HG03558 (cell line): ENCODE data around the gene TPM4.
"Not testable (repeated sequence)": the region's sequence is repeated elsewhere in the genome, so short reads cannot be mapped to it uniquely, and the experiment has no call there.

Experiments
- ATAC-seq: cut with Tn5 transposase; IDR thresholded peaks from one replicate; pipeline ENCODE4 v1.9.1; 2021; ENCODE audit warnings: moderate number of reproducible peaks; ENCODE audit not compliant: unreplicated experiment; ENCODE audit errors: extremely low read depth

Gene TPM4

GRCh38 chr19:16094360-16095070 lies 18.2 kb downstream of the TPM4 start:
- no peak for ATAC-seq

GRCh38 chr19:16095071-16095571 lies 18.8 kb downstream of the TPM4 start:
- ATAC-seq = no peak

- no peak for ATAC-seq
These were observed 20.1 kb downstream of the TPM4 start for GRCh38 chr19:16096280-16096855.

- no peak for ATAC-seq
These were observed 22.1 kb downstream of the TPM4 start for GRCh38 chr19:16098416-16098768.

GRCh38 chr19:16098821-16099220 lies 22.5 kb downstream of the TPM4 start:
- no peak for ATAC-seq

- not testable (repeated sequence) for ATAC-seq
These were observed 23.1 kb downstream of the TPM4 start for GRCh38 chr19:16099314-16099965.

- no peak for ATAC-seq
These were observed 24.2 kb downstream of the TPM4 start for GRCh38 chr19:16100524-16100923.

GRCh38 chr19:16104722-16105121 lies 28.4 kb downstream of the TPM4 start:
- ATAC-seq = no peak

GRCh38 chr19:16106121-16106520 lies 29.8 kb downstream of the TPM4 start:
- ATAC-seq = no peak

GRCh38 chr19:16111160-16111908 lies 35.0 kb downstream of the TPM4 start, which contains the start of gene RAB8A:
Gene RAB8A (plus strand): TSS chr19:16111889. CDS start chr19:16111902, 13 bp downstream.
- ATAC-seq = peak; percentile 62

GRCh38 chr19:16111909-16112752 lies 35.8 kb downstream of the TPM4 start:
- no peak for ATAC-seq

GRCh38 chr19:16112778-16113177 lies 36.5 kb downstream of the TPM4 start:
- ATAC-seq = no peak

- ATAC-seq = no peak
These were observed 37.4 kb downstream of the TPM4 start for GRCh38 chr19:16113727-16114126.

- ATAC-seq = no peak
These were observed 39.2 kb downstream of the TPM4 start for GRCh38 chr19:16115301-16116039.

GRCh38 chr19:16116067-16116466 lies 39.8 kb downstream of the TPM4 start:
- no peak for ATAC-seq

- ATAC-seq = no peak
These were observed 41.3 kb downstream of the TPM4 start for GRCh38 chr19:16117594-16118033.

- ATAC-seq = peak; percentile 52
These were observed 42.3 kb downstream of the TPM4 start for GRCh38 chr19:16118489-16119033.

GRCh38 chr19:16119075-16119857 lies 43.0 kb downstream of the TPM4 start:
- ATAC-seq = not testable (repeated sequence)
